Inferior parietal cortex (tissue), 1 donor: ENCODE measurements around the gene MGAT4B.
A peak's percentile ranks its signal among the peaks of the same experiment; 100 is the strongest.

Experiments used
- DNase-seq: peaks from one replicate; pipeline ENCODE4 v3.0.0-alpha.2; 2016; ENCODE audit errors: extremely low spot score

The MGAT4B gene

GRCh38 chr5:179771311-179771895, 35.3 kb downstream of the MGAT4B start:
- DNase-seq: no peak

GRCh38 chr5:179769796-179770195, 36.9 kb downstream of the MGAT4B start:
- no peak for DNase-seq

DNA sequence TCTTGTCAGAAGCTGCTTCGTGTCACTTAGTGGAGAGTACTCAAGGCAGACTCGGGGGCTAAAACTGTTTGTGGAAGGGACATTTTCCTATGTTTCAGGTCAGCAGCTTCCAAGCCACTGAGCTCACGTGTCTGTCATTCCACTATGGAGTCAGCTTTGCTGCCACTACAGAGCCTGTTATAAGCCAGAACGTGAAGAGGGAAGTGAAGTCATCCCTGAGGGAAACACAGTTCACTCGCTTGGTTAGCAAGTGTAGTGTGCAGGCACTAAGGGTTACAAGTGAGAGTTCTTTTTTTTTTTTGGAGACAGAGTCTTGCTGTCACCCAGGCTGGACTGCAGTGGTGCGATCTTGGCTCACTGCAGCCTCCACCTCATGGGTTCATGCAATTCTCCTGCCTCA, 37.4 kb downstream of the MGAT4B start:
- DNase-seq: no peak

DNA sequence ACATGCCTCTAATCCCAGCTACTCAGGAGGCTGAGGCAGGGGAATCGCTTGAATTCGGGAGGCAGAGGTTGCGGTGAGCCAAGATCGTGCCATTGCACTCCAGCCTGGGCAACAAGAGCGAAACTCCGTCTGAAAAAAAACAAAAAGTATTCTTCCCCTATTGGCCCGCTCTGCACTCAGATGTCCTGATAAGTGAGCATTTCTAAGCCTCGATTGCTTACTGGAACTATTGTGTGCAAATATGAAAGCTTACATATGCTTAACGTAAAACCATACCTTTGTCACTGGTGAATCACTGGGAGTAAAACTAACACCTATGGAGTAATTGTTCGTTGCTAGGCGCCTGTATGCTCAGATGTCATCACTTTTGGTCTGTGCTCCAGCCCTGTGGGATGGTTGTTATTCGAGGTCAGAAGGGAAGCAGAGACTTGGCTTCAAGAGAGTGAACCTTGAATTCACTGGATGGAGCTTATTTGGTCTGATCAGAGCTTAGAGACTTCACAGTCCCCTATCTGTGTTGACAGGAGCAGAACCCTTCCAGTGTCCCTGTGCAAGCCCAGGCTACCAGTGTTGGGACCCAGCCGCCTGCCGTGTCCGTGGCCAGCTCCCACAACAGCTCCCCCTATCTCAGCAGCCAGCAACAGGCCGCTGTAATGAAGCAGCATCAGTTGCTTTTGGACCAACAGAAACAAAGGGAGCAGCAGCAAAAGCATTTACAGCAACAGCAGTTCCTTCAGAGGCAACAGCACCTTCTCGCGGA, 38.2 kb downstream of the MGAT4B start:
- no peak for DNase-seq

DNA sequence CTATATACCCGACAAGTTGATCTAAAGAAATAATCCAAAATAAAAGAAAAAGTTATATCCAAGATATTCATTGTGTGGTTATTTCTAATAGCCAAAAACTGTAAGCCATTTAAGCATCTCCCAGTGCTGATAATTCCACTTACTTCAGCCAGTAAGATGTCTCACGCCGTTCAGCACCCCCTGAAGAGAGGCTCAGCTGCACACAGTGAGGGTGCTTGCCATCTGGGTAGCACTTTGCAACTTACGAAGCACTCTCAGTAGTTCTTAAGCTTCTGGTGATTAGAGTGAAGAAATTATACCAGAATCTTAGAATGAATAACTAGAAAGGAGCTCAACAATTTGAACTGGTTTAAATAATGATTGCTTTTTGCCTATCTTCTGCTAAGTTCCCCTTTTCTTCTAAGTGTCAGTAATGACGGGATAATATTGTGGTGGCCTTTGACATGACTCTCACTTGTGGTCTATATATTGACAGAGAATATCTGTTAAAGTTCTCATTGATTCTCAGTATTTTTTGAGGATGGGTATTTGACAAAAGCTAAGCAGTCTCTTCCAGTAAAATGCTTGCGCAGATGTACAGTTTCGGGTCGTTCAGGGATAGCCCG, 39.1 kb downstream of the MGAT4B start:
- DNase-seq: no peak

DNA sequence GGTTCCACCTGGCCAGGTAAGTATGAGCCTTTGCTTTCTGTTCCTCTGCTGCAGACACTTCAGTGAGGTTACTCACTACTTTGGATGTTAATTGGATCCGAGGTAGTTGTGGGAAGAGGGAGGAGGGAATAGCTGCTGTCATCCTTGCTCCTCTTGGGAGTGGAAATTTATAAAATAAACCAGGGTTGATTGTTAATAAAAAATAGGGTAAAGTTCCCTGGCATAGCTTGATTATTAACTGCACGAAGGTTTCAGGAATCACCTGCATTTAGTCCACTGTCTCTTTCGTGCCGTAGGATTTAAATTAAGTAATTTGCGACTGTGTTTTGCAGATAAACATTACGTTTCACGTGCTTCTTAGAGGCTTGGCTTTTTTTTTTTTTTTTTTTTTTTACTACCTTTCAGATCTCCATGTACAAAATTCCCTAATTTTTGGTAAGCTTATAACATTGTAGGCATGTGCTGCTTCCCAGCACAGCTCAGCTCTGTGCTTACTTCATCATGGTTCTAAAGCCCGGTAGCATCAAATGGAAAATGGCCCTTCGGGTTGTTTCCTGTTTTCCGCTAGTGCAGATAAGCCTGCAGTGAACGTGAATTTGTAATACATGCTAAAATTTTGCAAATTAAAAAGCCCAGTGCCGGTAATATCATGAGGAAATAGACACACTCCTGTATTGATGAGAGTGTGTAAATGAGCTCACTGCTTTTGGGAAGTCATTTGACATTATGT, 39.8 kb downstream of the MGAT4B start:
- no peak for DNase-seq

GRCh38 chr5:179766021-179766725, 40.5 kb downstream of the MGAT4B start:
- no peak for DNase-seq

DNA sequence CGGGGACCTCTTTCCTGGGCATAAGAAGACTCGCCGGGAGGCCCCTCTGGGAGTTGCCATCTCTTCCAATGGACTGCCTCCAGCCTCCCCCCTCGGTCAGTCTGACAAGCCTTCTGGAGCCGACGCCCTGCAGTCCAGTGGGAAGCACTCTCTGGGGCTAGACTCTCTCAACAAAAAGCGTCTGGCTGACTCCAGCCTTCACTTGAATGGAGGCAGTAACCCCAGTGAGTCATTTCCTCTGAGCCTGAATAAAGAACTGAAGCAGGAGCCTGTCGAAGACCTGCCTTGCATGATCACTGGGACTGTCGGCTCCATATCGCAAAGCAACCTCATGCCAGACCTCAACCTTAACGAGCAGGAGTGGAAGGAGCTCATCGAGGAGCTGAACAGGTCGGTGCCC, 41.3 kb downstream of the MGAT4B start:
- no peak for DNase-seq

DNA sequence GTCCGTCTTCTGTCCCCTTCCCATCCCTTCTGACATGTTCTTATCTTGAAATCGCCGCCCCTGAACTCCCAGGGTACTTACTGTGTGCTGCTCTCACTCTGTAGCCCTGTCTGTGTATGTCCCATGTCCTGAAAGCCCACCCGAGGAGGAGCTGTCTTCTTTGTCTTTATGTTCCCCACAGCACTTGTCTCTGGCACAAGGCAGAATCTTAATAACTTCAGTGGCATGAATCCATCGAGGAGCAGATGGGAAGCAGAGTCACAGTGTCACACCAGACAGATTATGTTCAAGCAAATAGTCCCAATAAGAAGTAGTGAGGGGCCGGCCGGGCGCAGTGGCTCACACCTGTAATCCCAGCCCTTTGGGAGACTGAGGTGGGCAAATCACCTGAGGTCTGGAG, 42.6 kb downstream of the MGAT4B start:
- no peak for DNase-seq

- DNase-seq: peak; percentile 83
Measured at GRCh38 chr5:179763215-179763945, 43.3 kb downstream of the MGAT4B start.

DNA sequence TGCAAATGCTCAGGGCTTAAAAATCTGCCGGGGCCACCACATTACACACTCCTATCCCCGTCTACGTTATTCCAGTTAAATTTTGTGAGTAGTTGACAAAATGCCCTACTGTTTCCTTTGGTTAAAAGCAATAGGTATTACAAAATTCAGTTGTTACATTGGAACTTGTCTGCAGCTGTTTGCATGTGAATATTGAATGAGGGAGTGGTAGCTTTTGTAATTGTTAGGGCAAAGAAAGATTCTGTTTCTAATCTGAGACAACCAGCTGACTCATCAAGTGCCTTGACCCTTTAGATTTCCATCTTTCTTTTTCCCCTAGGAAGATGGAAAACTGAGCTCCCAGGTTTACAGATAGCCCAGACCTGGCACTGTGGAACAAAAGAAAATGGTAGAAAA, 43.9 kb downstream of the MGAT4B start:
- DNase-seq: no peak

DNA sequence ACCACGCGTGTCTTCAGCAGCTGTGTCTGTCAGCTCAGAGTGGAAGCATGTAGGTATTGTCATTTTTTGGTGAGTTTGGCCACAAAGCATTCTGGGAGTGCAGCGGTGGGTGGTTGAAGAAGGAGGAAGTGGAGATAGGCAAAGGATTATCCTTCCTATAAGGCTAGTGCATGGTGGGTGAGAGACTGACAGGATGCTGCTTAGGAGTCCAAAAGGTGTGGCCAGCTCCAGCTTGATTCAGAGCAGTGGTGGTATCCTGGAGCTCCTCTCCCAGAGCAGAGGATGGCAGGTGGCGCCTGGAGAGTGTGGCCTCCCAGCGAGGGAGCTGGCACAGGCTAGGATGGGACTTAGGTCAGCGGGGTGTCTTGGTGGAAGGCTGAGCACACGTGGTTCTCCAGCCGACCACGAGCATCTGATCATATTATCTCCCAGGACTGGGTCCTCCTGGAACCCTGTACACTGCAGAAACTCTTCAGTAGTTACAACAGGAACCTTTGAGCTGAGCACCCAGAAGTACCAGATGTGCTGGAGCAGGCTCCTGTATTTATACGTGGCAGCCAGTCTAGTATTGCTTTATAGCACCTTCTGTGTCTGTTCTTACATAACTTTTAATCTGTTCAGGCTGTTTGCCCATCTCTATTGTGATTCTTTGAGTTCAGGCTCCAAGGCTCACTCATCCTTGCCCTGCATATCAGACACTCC, 44.4 kb downstream of the MGAT4B start:
- no peak for DNase-seq

- no peak for DNase-seq
Measured at GRCh38 chr5:179759581-179760551, 46.8 kb downstream of the MGAT4B start.

DNA sequence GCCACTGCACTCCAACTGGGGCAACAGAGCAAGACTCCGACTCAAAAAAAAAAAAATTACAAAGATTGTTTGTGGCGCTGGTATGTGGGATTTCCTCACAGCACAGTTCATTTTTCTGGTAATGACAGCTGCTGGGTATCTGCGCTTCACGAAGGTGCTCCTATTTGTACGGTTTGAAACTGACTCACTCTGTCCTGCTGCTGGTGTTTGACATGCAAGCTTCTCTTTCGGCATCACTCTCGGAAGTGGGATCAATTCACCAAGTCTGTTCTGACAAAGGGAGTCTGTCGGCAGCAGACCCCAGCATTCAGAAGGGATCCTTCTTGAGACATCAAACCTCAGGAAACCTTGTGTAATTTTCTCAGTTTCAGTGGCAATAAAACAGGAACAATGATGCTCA, 47.7 kb downstream of the MGAT4B start:
- no peak for DNase-seq

DNA sequence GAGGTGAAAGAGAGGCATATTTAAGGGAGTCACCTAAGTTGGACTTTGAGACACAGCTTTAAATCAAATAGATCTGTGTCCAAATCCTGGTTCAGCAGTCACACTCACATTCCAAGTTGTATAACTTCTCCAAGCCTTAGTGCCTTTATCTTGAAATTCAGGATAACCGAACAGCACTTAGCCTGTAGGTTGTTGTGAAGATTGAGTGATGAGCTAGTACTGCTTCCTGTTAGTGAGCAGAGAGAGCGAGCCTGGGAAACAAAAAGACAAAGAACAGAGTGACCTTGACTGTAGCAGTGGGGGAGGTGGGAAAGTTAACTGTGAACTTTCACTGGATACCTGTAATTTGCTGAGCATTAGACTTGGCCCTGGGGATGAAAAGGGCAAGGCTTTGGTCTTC, 51.6 kb downstream of the MGAT4B start:
- DNase-seq: no peak

GRCh38 chr5:179753971-179754370, 52.7 kb downstream of the MGAT4B start:
- no peak for DNase-seq

- no peak for DNase-seq
Measured at GRCh38 chr5:179749857-179750508, 56.7 kb downstream of the MGAT4B start.

- DNase-seq: no peak
Measured at GRCh38 chr5:179747811-179748210, 58.9 kb downstream of the MGAT4B start.
